AG09319 (cell line): Measurements from ENCODE around the gene FAM171A2.
"Not testable (repeated sequence)": the region's sequence is repeated elsewhere in the genome, so short reads cannot be mapped to it uniquely, and the experiment has no call there.

Experiments used
- DNase-seq: peaks from one replicate; pipeline ENCODE4 v3.0.0-alpha.2; 2010; ENCODE audit warnings: low read depth; ENCODE audit errors: extremely low read depth
- CTCF ChIP-seq: IDR thresholded peaks from 2 replicates; pipeline ENCODE4 v1.5.1; 2011; ENCODE audit warnings: low read depth, mild to moderate bottlenecking, inconsistent platforms, low read length, moderate library complexity

FAM171A2 gene

GRCh38 chr17:44351961-44352827, 11.5 kb downstream of the FAM171A2 start:
- DNase-seq, result no peak
- no peak for TF ChIP-seq CTCF

- no peak for TF ChIP-seq CTCF
- no peak for DNase-seq
Measured at GRCh38 chr17:44351464-44351863, 12.2 kb downstream of the FAM171A2 start.

DNA sequence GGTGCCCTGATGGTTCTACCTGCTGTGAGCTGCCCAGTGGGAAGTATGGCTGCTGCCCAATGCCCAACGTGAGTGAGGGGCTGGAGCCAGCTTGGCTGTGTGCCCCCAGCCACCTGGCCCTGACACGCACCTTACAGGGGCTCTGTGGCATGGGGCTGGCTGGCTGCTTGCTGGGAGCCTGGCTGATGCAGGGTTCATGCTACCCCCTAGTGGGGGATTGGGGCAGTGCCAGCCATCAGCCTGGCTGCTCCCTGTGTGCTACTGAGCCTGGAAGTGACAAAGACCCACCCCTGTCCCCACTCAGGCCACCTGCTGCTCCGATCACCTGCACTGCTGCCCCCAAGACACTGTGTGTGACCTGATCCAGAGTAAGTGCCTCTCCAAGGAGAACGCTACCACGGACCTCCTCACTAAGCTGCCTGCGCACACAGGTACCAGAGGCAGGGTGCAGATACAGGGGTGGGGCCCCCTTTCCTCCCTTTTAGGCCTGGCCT, 12.9 kb downstream of the FAM171A2 start:
- DNase-seq, result no peak

DNA sequence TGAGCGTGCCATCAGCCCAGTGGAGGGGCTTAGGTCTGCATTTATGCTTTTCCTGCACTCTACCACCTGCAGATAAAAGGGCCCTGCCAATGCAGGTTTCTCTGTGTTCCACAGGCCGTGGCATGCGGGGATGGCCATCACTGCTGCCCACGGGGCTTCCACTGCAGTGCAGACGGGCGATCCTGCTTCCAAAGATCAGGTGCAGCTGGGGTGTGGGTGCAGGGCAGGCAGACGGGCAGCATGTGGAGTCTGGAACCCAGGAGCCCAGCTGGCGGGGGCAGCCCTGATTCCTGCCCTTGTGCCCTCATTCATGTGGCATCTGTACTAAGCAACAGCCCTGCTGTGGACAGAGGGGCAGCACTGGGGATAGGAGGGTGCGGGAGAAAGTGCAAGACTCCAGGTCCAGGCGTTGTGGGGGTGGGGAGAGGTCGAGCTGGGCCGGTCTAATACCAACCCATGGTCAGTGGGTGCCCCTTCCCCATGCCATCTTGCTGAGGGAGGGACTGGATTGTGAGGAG, 14.0 kb downstream of the FAM171A2 start:
- TF ChIP-seq CTCF, result no peak
- DNase-seq, result no peak

More for the DNA sequence above, 12.9 kb downstream of the FAM171A2 start:
- peak; percentile 78 for TF ChIP-seq CTCF

- DNase-seq, result no peak
- no peak for TF ChIP-seq CTCF
Measured at GRCh38 chr17:44348988-44349364, 14.7 kb downstream of the FAM171A2 start.

DNA sequence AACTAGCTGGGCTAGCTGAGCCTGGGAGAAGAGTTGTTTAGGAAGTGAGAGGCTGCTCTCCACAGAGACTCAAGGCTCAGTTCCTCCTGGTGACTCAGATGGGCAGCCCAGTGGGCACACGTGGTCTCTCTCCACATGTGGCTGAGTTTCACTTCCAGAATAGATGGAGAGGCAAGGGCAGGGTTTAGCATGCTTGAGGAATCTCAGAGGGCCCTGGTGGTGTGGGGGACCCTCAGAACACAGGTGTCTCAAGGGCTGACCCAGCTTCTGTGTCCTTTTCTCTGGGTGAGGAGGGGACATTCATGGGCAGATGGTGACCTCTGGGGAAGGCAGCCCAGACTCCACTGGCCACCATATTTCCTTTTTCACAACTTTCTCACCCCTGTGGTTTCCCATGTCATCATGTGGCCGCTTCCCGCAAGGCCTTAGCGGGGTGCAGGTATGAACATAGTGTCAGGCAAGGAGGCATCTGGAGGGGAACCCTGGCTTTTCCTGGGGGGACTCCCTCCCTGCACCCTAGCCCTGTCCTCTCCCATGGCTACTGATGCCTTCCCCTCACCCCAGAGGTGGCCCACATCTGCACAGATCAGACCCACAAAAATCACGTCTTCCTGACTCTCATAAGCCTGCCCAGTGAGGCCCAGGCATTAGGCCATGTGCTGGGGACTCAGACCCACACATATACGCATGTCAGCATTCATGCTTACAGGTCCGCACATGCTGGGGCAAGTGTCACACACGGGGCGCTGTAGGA, 15.2 kb downstream of the FAM171A2 start:
- DNase-seq, result no peak
- no peak for TF ChIP-seq CTCF

GRCh38 chr17:44347206-44348055, 16.2 kb downstream of the FAM171A2 start:
- DNase-seq, result not testable (repeated sequence)
